Cerebellar cortex (tissue), 1 donor: Measurements from ENCODE around the gene SLC30A2.
A peak's percentile ranks its signal among the peaks of the same experiment; 100 is the strongest.

ENCODE experiments used
- DNase-seq: peaks from one replicate; pipeline ENCODE4 v3.0.0-alpha.2; 2015; ENCODE audit warnings: low spot score

Gene SLC30A2

DNA sequence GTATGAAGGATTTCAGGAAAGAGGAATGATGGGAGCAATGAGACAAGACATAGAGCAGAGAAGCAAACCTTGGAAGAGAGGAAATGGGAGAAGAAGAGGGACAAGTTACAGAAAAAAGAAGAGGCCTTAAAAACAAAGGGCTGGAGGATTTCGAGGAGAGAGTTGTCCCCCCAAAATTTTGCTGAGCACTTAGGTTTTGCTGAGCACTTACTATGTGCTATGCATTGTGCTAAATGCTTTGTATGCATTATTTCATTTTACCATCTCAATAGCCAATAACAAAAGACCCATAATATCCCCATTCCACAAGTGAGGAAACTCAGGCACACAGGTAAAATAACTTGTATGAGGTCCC is 24.0 kb upstream of the SLC30A2 start:
- no peak for DNase-seq

DNA sequence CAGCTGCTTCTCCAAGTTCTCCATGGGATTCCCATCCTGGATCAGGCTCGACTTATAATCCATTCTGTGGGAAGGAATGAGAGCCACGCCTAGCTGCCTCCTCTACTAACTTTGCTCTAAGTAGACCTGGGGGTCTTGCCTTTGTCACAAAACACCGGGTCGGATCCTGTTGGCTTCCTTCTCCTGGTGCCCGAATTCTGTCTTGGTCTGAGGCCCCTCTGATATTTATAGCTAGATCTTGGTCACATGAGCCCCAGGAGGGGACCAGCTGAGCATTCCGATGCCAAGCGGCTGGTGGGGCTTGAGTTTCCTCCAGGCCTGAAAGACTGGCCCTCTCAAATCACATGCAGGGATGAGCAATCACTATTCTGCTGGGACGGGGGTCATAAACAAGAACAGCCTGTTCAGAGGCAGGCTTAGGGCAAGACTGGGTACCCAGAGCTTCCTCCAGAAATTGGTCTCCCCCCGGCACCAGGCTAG is 21.6 kb upstream of the SLC30A2 start, which contains the start of gene TRIM63:
TRIM63 (minus strand) TSS at position 199 of the 480 bp plus-strand sequence; CDS start at position 63, 136 bp downstream.
- DNase-seq, result no peak

DNA sequence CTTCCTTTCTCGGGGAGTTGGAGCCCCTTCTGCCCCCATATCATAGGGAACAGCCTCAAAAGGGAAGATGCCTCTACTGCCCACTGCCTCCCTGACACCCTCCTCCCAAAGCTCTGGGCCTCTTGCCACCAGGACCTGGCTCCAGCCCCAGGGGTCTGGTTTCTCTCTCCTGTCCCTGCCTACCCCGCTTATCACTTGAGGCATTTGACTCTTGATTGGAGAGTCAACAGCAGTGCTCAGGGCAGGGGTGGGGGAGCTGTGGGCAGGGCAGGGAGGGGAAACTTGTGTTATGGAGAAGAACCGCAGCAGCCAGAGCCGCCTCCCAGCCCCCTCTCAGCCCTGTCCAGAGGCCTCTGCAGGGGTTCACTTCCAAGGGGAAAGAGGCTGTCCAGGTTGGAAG is 20.9 kb upstream of the SLC30A2 start:
- no peak for DNase-seq

DNA sequence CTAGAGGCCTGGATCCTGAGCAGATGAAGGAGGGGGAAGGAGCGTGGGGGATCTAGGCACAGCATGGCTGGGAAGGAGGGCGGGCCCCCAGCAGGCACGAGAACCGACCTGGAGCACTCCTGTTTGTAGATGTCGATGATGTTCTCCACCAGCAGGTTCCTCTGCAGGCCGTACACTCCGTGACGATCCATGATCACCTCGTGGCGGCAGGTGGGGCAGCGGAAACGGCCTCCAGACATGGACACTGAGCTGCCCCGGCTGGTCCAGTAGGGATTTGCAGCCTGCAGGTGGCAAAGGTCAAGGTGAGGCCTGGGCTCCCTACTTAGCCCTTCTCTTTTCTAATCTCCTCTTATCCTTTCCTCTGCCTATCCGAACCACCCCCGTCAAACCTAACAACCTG is 20.2 kb upstream of the SLC30A2 start:
- no peak for DNase-seq

DNA sequence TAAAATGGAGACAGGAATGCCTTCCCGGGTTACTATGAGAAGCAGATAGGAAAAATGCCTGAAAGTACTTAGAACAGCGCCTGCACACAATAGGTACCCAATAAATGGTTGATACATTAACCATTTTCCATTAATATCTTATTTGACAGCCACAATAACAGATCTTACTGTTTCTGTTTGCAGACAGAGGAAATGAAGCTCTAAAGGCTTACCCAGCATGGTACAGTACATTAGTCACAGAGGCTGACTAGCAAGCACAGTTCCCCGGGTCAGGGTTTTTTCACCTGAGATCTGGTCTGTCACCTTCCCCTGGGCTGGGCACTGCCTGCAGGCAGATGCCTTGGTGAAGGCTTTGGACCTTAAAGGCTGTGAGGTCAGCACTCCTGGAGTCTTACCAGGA is 18.6 kb upstream of the SLC30A2 start:
- no peak for DNase-seq

DNA sequence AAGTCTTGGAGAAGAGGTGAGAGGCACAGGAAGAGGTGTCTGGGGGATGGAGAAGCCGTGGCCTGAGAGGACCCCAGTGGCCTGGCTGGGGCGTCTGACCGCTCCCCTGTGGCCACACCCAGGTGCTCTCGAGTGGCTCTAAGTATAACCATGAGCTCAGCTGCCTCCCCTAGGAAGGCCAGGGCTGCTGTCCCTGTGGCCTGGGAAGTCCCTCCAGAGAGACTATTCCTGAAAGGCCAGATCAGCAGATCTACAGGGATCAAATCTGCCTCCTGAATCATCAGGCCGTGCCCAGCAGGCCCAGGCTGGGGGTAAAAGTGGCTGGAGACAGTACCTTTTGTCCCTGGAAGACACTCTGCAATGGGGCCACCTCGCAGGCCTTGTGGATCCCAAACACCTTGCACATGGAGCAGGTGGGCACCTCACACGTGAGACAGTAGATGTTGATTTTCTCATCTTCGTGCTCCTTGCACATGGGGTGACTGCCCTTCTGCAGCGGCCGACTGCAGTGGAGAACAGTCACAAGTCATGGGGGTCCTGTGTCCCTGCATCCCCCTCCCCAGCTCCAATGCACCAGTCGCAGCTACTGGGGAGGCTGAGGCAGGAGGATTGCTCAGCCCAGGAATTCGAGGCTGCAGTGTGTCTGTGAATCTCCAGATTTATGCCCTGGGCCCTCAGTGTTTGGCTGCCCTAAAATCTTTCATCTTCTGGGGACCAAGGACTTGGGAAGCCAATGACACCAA is 15.1 kb upstream of the SLC30A2 start:
- DNase-seq, result no peak

DNA sequence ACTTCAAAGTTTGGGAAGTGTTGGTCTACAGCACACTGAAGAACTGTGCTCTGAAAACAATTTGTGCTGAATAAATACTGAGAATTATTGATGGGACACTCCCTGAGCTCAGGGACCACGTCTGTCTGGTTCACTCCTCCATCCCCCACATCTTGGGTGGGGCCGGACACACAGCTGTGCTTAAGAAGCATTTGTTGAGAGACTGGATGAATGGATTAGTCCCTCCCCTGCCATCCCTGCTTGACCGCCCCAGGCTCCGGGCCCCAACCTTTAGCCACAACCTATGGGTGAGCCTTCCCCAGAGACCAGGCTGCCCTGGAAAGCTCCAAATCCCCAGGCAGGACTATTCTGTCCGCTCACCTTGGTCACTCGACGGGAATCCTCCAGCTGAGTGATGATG is 14.0 kb upstream of the SLC30A2 start:
- DNase-seq, result no peak

DNA sequence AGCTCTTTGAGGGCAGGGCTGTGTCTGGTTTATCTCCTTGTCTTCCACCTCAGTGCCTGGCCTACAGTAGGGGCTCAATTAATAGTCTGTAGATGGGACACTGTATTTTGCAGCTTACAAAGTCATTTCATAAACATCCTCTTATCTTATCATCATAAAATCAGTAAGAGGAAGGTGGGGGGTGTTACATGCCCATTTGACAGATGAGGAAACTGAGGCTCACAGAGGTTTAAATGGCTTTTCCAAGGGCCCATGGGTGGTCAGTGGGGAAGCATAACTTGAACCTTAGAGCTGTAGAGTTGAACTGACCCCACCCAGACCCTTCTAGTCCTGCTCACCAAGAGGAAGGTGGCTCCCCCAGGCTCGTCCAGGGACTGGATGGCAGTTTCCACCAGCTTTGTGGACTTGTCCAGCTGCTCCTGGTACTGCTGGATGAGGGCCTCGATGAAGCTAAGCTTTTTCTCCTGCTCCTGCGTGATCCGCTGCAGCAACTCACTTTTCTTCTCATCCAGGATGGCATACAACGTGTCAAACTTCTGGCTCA is 12.2 kb upstream of the SLC30A2 start:
- DNase-seq, result no peak

DNA sequence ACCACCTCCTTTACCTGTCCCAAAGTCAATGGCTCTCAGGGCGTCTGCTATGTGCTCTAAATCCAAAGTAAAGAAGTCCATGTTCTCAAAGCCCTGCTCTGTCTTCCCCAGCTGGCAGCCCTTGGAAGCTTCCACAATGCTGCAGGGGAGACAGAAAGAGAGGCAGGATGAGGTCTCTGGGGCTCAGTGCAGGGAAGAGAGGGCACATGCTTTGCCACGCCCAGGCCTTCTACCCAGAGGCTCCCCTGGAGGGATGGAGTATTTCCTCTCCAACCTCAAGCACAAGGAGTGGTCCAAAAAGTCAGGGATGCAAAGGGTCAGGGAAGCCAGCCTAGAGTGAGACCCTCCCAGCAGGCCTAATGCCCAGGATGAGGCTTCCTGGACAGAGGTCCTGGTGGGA is 11.3 kb upstream of the SLC30A2 start:
- no peak for DNase-seq

DNA sequence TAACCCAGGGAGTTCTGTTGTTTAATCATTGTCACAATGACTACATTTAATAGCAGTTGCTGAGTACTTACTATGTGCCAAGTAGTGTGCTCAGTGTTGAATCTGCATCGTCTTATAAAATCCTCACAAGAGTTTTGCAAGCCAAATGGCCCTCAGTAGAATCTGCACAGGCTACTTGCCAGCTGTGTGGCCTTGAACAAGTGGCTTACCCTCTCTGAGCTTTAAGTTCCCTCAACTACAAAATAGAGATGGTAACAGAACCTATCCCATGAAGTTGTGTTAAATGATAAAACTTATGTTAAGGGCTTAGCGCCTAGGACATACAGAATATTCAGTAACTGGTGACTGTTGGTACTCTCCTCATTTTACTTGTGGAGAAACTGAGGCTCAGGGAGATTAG is 9.1 kb upstream of the SLC30A2 start:
- DNase-seq, result no peak

DNA sequence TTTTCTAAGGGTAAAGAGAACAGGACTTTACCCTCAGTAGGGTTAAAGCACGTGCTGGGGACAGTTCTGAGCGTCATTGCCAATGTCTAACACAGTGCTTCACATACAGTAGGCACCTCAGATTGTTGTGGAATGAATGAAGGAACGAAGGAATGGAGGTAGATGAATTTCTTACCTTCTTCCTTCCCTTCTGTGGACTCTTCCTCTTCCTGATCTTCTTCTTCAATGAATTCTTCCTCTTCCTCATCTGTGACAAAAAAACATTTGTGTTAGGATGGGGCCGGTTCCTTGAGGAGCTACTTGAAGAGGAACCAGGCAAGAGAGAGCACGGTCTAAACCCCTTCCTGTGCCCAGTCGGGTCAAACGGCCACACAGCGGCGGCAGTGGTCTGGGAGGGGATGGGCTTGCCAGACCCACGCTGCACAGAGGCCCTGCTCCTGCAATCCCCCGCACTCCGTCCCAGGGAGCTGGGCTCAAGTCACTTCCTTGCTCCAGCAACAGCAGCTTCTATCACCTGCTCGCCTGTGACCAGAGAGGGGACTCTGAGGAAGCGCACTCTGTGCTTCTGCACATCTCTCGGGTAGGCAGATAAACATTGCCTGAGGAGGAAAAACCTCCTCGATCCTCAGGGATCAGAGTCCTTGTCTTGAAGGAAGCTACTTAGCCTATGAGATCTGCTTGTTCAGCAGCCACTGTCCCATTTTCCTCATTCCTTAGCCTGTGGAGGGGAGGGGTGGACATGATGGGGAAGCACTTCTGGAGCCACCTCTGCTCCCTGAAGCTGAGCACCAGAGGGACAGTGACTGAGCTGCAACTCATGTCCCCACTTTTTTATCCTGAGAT is 8.0 kb upstream of the SLC30A2 start:
- no peak for DNase-seq

DNA sequence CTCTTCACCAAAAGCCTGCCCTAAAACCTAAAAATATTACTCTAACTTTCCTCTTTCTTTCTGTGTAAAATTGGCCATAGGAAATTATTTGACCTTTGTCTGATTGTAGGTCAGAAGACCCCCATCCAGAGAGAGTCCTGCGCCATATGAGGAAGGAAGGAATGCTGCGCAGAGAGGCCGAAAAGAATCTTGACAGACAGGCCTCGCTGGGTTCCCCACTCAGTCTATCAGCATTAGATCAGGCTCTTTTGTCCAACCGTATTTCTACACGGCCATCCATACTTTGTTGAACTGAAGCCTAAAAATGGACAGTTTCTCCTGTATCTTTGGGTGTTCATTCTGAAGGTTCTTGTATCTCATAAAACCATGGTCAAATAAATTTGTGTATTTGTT is 4.3 kb upstream of the SLC30A2 start:
- DNase-seq, result no peak

DNA sequence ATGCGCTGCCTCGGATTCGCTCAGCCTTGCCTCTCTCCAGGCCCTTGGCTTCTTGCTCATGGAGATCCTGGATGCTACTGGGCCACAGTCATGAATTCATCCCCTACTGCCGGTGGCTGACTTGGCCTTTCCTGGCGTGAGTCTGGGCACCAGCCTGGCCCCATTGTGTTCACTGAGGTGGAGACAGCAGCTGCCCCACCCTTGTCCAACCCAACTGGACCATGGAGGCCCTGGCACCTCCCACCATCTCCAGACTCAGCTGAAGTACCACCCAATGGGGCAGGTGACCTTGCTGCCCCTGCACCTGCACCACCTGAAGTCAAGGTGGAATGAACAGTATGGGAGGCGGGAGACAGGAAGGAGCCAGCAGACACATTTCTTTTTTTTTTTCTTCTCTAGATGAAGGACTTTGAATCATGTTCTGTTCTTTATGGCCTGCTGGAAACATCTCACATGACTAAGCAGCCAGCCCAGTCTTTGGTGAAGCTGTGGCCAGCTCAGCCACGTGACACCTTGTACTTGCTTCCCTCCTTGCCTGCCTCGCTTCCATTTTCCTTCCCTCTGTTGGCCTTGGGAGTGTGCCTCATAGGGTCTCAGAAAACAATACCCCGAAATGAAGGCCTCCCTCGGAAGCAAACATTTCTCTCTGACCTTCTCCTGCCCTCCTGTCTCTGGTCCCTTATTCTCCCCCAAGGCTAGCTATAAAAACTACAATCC is 3.8 kb upstream of the SLC30A2 start:
- no peak for DNase-seq

DNA sequence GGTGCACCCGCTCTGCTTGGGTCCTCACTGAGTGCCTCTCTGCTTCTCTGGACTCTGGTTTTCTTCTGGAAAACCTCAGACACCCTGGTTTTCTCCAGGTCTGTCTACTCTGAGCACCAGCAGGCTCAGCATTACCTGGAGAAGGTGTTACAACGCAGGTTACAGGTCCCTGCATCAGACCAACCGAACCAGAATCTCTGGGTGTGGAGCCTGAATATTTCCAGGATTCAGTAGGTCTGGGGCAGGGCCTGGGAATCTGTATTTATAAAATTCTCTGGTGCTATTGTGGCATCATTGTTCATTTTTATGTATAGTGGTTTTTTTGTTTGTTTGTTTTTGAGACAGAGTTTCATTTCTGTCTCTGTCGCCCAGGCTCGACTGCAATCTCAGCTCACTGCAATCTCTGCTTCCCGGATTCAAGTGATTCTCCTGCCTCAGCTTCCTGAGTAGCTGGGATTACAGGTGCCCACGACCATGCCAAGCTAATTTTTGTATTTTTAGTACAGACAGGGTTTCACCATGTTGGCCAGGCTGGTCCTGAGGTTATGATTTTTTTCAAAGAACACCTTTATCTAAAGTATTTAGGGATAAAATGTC is 1.5 kb upstream of the SLC30A2 start:
- DNase-seq, result no peak

DNA sequence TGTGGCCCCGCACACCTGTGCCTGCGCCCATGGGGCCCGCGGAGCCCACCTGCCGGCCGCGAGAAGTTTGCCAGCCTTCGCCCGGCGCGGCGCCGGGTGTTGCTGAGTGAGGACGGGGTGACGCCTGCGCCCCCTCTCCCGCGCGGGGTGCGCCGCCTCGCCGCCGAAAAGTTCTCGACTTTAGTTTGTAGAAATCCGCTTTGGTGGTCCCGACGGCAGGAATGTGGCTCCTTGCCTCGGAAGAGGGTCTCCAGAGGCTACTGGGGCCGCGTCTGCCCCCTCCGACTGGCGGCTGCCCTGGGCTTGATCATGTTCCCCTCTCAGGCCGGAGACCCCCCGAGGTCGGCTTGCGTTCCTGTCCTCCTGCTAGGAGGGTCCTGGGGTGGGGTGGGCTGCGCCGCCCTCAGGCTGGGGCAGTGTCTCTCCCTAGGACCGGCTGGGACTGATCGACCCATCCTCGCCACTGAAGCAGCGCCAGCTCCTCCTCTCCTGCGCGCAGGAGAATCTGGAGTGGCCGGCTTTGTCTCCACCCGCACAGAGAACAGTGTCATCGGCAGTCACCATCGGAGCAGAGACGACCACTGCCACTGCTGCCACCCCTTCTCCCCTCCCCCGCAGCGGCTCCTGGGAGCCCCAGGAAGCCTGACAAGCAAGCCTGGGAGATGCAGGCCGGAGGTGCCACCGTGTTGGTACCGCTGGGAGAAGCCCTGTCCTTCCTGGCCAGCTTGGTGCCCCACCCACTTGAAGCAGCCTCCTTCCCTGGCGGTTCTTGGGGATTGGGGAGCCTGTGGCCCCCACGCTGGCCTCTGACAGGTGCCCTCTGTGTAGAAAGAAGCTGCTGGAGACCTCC is 553 bp upstream of the SLC30A2 start:
- no peak for DNase-seq

DNA sequence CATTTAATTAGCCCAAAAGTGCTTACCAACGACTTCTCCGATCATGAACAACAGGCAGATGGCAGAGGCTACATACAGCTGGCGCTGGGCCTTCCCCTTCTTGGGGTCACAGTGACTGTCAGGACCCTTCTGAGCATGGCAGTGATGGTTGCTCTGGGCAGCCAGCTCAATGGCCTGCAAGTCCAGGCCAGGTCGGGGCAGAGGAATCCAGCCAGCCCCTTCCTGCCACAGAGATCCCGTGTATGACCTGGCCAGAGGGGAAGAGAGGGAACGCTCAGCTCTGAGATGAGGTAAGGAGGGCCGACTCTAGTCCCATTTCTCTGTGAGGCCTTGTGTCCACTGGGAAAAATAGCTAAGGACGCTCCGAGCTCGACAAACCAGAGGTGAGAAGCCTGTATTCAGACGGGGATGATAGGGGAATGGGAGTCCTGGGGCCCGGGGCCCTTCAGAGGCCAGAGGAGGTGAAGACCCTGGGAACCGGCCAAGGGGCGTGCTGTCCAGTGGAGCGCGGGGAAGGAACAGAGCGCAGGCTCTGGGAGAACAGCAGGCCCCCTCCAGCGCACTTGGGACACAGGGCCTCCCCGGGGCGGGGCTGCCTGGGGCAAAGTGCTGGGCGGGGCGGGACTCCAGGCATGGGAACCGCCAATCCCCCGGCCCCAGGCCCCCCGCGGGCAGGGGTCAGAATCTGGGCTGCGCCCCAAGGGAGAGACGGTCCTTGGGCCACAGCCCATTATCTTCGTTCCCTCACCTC is 772 bp downstream of the SLC30A2 start:
- no peak for DNase-seq

DNA sequence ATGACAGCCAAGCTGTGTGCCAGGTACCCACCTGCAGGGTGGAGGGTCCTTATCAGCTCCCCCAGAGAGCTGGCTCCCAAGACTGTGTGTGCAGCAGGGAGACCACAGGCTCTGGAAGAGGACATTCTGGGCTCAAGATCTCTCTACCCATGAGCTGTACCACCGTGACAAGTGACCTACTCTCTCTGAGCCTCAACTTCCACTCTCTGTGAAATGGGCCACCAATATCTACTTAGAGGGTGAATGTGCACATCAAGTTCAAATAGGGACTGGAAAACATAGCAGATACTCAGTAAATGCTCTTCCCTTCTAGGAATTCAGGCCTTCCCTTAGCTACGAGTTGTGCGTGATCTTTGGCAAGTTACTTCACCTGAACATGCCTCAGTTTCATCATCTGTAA is 1.5 kb downstream of the SLC30A2 start:
- DNase-seq, result no peak

DNA sequence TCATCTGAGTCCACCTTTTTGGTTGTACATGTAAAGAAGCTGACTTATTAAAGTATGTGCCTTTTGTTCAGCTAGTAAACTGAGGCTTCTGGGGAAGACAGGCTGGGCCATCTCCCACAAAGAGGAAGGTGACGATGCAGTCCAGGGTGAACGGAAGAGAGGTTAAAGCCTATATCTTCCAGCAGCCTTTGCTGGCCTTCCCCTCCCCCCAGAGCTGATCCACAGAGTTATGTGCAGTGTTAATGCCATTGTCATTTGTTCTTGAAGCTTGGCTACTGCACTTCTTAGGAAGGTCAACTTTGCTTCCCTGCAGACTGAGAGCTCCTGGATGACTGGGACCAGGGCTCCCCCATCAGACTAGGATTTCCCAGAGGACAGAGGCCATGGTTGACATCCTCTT is 2.2 kb downstream of the SLC30A2 start:
- peak; percentile 6 for DNase-seq

DNA sequence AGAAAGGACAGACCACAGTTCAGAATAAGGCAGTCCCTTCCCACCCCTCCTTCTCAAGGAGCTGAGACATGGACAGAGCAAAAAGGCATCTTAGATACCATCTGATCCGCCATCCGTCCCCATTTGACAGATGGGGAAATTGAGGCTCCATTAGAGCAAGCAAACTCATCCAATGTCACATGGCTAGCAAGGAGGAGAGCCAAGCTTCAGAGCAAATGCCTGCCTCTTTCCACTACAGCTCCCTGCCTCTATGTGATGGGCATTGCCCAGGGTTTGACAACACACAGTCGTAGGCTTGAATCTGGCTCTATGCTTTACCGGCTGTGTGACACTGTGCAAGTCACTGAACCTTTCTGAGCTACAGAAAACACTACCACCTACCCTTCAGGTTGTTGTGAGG is 3.9 kb downstream of the SLC30A2 start:
- DNase-seq, result no peak

DNA sequence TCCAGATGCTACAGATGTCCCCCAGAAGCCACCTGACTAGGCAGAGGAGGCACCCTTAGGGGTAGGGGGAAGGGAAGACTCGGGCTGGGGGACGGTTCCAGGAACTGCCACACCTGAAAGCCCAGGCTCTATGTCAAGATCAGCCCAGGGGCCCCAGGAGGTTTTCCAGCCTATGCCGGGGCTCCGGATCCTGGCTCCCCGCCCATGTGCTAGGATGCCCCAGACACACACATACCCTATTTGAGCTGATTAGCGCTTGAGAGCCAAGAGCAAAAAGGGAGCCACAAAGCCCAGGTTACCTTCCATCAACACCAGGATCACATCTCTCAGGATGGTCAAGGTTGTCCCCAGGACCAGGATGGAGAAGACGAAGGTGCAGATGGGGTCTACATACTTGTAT is 4.5 kb downstream of the SLC30A2 start:
- no peak for DNase-seq
